Erythroblast (primary cell): ENCODE measurements around the gene CCDC175.

Experiments
- GATA1 ChIP-seq: IDR thresholded peaks from 2 replicates; pipeline ENCODE4 v1.6.1; 2011; ENCODE audit warnings: low read depth, mild to moderate bottlenecking, control low read depth, low read length, moderate library complexity
- POLR2A ChIP-seq: IDR thresholded peaks from 2 replicates; pipeline ENCODE4 v1.6.1; 2011; ENCODE audit warnings: mild to moderate bottlenecking, low read length

DNA sequence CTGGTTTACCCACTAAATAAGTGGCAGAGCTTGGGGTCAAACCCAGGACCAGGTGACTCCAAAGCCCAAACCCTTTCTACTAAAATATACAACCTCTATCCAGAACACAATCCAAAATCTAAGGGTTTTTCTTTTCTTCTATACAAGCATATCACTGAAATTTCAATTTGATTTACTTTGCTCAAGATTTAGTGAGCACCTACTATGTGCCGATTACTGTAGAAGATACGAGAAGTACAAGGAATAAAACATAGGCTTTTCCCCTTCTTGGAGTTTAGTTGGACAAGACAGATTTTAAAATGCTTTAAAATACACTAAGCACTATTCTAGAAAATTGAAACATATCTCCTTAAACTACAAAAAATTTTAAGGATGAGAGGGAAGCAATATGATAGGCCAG, 95.2 kb downstream of the CCDC175 start:
- TF ChIP-seq POLR2A (no peak), GATA1 (no peak)
